Stomach (tissue), 9 donors: ENCODE data around the gene RPRML. TPM values are rescaled to one million over a fixed set of nuclear protein-coding genes. Genes with fewer than 3 reads are reported as not detected.

Experiments
- DNase-seq, 2 donors: peaks; one replicate each; pipeline versions ENCODE4 v3.0.0 to v3.0.0-alpha.2; 2013 to 2019
- H3K27ac ChIP-seq, 5 donors: fragments of 200-600 bp in 4 of 5; sonication (generic) in 4 of 5; one replicate each; pipeline ENCODE4 v1.5.1; 2013 to 2019; ENCODE audit warnings: mild to moderate bottlenecking in 1 of 5, moderate library complexity in 1 of 5
- H3K27me3 ChIP-seq, 3 donors: fragments of 200-600 bp; sonication (generic); one replicate each; pipeline ENCODE4 v1.5.1; 2017 to 2019; ENCODE audit warnings: mixed run types in 1 of 3
- H3K36me3 ChIP-seq, 4 donors: fragments of 200-600 bp; sonication (generic); 1 replicate in 3 of 4; 2 replicates in 1 of 4; pipeline ENCODE4 v1.5.1; 2016 to 2019
- H3K4me1 ChIP-seq, 4 donors: fragments of 200-600 bp; sonication (generic); one replicate each; pipeline ENCODE4 v1.5.1; 2016 to 2019
- H3K4me3 ChIP-seq, 4 donors: fragments of 200-600 bp; sonication (generic) in 3 of 4; one replicate each; pipeline ENCODE4 v1.5.1; 2016 to 2019; ENCODE audit warnings: mild to moderate bottlenecking in 1 of 4
- H3K9me3 ChIP-seq, 4 donors: fragments of 200-600 bp; sonication (generic); one replicate each; pipeline ENCODE4 v1.5.1; 2016 to 2019
- CTCF ChIP-seq, 7 experiments: fragments of 450-650 bp in 4 of 7; fragments of 200-600 bp in 3 of 7; sonication (generic) in 3 of 7; IDR thresholded peaks; one replicate each; pipeline ENCODE4 v1.5.1; 2016 to 2019; ENCODE audit warnings: antibody characterized with exemption in 7 of 7, control low read depth in 2 of 7, mild to moderate bottlenecking in 1 of 7
- EP300 ChIP-seq: sonication (generic); formaldehyde crosslinking; IDR thresholded peaks from one replicate; pipeline ENCODE4 v1.6.1; 2017; ENCODE audit warnings: antibody characterized with exemption
- POLR2A ChIP-seq, 4 donors: fragments of 450-650 bp; IDR thresholded peaks; one replicate each; pipeline ENCODE4 v1.6.1; 2016; ENCODE audit warnings: antibody characterized with exemption in 4 of 4, control low read depth in 2 of 4, mild to moderate bottlenecking in 1 of 4, moderate library complexity in 1 of 4
- POLR2AphosphoS5 ChIP-seq, 3 donors: sonication (generic); formaldehyde crosslinking; IDR thresholded peaks; one replicate each; pipeline ENCODE4 v1.6.1; 2016; ENCODE audit warnings: antibody characterized with exemption in 3 of 3
- WGBS, 5 donors: extraction: QIAGEN DNeasy Blood & Tissue Kit in 3 of 5; methylation state at CpG; one replicate each; pipeline versions ENCODE4 v1.1.5 to v1.1.7; 2013 to 2018; 5-methylcytosine and 5-hydroxymethylcytosine counted together
- intact Hi-C: fragments of 100-400 bp; cut with DNase I; formaldehyde crosslinking; loops from one replicate; pipeline ENCODE4 v1.15.1; 2023; ENCODE audit warnings: low total_unique reads
- polyA plus RNA-seq, 3 donors: library from polyadenylated mRNA; stranded (reverse); fragments of 200-250 nt; gene quantifications; one replicate each; pipeline ENCODE4 v1.2.3, GENCODE V29; 2013
- total RNA-seq, 5 donors: library from RNA; depleted of rRNA; stranded (reverse); fragments of >200 nt; gene quantifications; one replicate each; pipeline versions ENCODE4 v1.1.0 to v1.2.3, GENCODE V29; 2014 to 2016
- donor health status: healthy with polysubstance abuse.
- donor health status: Bipolar disorder and iron deficiency.
- donor health status: healthy.

The RPRML gene
- total and polyA plus RNA-seq, 8 donors, result 0.37 to 2.4 (median 0.40) TPM; not detected in 5

- peak; percentile 74 to 86 for DNase-seq
- H3K27ac ChIP-seq, result peak overlapping the region in 1 of 5 donors; percentile 7
- no peaks in the 10 kb centered on the region for H3K9me3 ChIP-seq
- no peaks in the 10 kb centered on the region for H3K27me3 ChIP-seq
- peaks cover 21 to 43% (median 36%) of the 10 kb centered on the region in 4 donors for H3K36me3 ChIP-seq
- intact Hi-C loops, result no loop called here
- no peak overlapping the region for H3K4me3 ChIP-seq
- TF ChIP-seq CTCF (IDR thresholded peaks at IDR 0.05) (peak in 5 of 7 experiments; percentile 49 to 78 (median 62)), POLR2A (IDR thresholded peaks at IDR 0.05) (no peak), EP300 (no peak), POLR2AphosphoS5 (IDR thresholded peaks at IDR 0.05) (peak in 1 of 3 donors; percentile 32)
- H3K4me1 ChIP-seq, result peaks cover 12 to 31% (median 19%) of the 10 kb centered on the region in 4 donors
- WGBS, 5 donors, result 62 to 73% (median 64%) methylated on average over 10 of the region's 10 CpGs
Observed at GRCh38 chr17:46942441-46943217, 36.4 kb downstream of the RPRML start.

GRCh38 chr17:46940692-46941404 is 38.2 kb downstream of the RPRML start:
- peaks cover 12 to 31% (median 19%) of the 10 kb centered on the region in 4 donors for H3K4me1 ChIP-seq
- no peak overlapping the region for H3K27ac ChIP-seq
- H3K36me3 ChIP-seq, result peaks cover 34 to 61% (median 54%) of the 10 kb centered on the region in 4 donors
- no peaks in the 10 kb centered on the region for H3K27me3 ChIP-seq
- H3K4me3 ChIP-seq, result no peak overlapping the region
- peak in 1 of 3 donors; percentile 41 for TF ChIP-seq POLR2AphosphoS5 (IDR thresholded peaks at IDR 0.05)
- TF ChIP-seq POLR2A (IDR thresholded peaks at IDR 0.05), result no peak
- TF ChIP-seq EP300, result no peak
- TF ChIP-seq CTCF (IDR thresholded peaks at IDR 0.05), result peak in 5 of 7 experiments; percentile 57 to 74 (median 71)
- WGBS, 5 donors, result 36 to 42% (median 40%) methylated on average over 7 of the region's 7 CpGs
- intact Hi-C loops, result no loop called here
- no peaks in the 10 kb centered on the region for H3K9me3 ChIP-seq
- peak; percentile 79 to 92 for DNase-seq

GRCh38 chr17:46935658-46936266 is 43.3 kb downstream of the RPRML start:
- no peak for TF ChIP-seq CTCF (IDR thresholded peaks at IDR 0.05)
- TF ChIP-seq EP300, result no peak
- no peak for TF ChIP-seq POLR2A (IDR thresholded peaks at IDR 0.05)
- TF ChIP-seq POLR2AphosphoS5 (IDR thresholded peaks at IDR 0.05), result peak in 1 of 3 donors; percentile 38
- Histone ChIP-seq H3K4me3 (no peak overlapping the region), H3K9me3 (no peaks in the 10 kb centered on the region), H3K27ac (peak overlapping the region in 2 of 5 donors; percentile 13 to 14), H3K4me1 (peaks cover 0 to 5% (median 0%) of the 10 kb centered on the region in 4 donors), H3K27me3 (no peaks in the 10 kb centered on the region), H3K36me3 (peaks cover 79 to 100% (median 99%) of the 10 kb centered on the region in 4 donors)
- DNase-seq, result peak; percentile 43 to 56
- intact Hi-C loops, result no loop called here
- 47 to 69% (median 54%) methylated on average over 7 of the region's 7 CpGs for WGBS, 5 donors

- 82 to 91% (median 89%) methylated on average over 4 of the region's 4 CpGs for WGBS, 5 donors
- peaks cover 63 to 77% (median 73%) of the 10 kb centered on the region in 4 donors for H3K36me3 ChIP-seq
- no peak for TF ChIP-seq POLR2AphosphoS5 (IDR thresholded peaks at IDR 0.05)
- no peak for TF ChIP-seq EP300
- TF ChIP-seq POLR2A (IDR thresholded peaks at IDR 0.05), result no peak
- no peak for TF ChIP-seq CTCF (IDR thresholded peaks at IDR 0.05)
Observed at GRCh38 chr17:46931596-46931995, 47.5 kb downstream of the RPRML start.

More at GRCh38 chr17:46931596-46931995, 47.5 kb downstream of the RPRML start:
- H3K9me3 ChIP-seq, result no peaks in the 10 kb centered on the region
- intact Hi-C loops, result no loop called here
- DNase-seq, result no peak
- no peaks in the 10 kb centered on the region for H3K27me3 ChIP-seq
- H3K4me1 ChIP-seq, result peaks cover 0 to 34% (median 19%) of the 10 kb centered on the region in 4 donors
- H3K4me3 ChIP-seq, result no peak overlapping the region
- H3K27ac ChIP-seq, result no peak overlapping the region
